Stimulated activated naive CD4-positive, alpha-beta T cell (primary cell): ENCODE data around the gene INS.

Source experiments
- DNase-seq, 6 experiments: peaks; one replicate each; lab custom pipeline; 2025; lab: John Stamatoyannopoulos, UW

Gene INS

DNA sequence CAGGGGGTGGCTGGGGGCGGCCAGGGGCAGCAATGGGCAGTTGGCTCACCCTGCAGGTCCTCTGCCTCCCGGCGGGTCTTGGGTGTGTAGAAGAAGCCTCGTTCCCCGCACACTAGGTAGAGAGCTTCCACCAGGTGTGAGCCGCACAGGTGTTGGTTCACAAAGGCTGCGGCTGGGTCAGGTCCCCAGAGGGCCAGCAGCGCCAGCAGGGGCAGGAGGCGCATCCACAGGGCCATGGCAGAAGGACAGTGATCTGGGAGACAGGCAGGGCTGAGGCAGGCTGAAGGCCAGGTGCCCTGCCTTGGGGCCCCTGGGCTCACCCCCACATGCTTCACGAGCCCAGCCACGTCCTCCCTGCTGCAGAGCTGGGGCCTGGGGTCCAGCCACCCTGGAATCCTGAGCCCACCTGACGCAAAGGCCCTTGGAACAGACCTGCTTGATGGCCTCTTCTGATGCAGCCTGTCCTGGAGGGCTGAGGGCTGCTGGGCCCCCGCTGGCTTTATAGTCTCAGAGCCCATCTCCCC is at the start of gene INS:
INS (minus strand) TSS at position 474 of the 524 bp plus-strand sequence; CDS start at position 236, 238 bp downstream.
- DNase-seq, result no peak

GRCh38 chr11:2210366-2211112 is 49.5 kb upstream of the INS start:
- no peak for DNase-seq

GRCh38 chr11:2209900-2210321 is 48.9 kb upstream of the INS start:
- DNase-seq, result no peak

- no peak for DNase-seq
Measured at GRCh38 chr11:2209370-2209801, 48.4 kb upstream of the INS start.

DNA sequence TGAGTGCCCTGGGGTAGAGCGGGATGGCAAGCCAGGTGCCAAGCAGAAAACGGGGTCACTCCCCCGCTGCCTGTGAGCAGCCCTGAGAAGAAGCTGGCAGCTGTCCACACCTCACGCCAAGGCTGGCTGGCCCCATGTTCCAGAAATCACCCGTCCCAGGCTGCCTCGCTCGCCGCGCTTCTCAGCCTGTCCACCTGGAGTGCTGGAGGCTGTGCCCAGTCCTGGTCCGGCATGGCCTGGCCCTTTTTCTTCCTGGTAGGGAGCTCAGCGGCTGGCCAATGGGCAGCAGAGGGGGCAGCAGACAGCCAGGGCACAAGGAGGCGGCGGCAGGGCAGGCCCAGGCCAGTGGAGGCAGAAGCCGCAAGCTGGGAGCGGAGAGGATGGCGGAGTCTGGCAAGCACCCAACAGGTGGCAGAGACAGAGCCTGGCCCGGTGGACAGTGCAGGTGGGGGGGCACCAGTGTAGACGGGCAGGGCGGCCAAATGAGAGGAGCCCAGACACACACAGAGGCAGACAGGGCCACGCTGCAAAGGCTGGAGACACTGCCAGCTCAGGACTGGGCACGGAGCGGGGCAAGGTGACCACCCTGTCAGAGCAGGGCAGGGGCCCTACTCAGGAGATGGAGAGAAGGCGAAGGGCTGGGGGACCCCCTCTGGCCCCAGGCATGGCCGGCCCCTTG is 47.8 kb upstream of the INS start:
- no peak for DNase-seq

DNA sequence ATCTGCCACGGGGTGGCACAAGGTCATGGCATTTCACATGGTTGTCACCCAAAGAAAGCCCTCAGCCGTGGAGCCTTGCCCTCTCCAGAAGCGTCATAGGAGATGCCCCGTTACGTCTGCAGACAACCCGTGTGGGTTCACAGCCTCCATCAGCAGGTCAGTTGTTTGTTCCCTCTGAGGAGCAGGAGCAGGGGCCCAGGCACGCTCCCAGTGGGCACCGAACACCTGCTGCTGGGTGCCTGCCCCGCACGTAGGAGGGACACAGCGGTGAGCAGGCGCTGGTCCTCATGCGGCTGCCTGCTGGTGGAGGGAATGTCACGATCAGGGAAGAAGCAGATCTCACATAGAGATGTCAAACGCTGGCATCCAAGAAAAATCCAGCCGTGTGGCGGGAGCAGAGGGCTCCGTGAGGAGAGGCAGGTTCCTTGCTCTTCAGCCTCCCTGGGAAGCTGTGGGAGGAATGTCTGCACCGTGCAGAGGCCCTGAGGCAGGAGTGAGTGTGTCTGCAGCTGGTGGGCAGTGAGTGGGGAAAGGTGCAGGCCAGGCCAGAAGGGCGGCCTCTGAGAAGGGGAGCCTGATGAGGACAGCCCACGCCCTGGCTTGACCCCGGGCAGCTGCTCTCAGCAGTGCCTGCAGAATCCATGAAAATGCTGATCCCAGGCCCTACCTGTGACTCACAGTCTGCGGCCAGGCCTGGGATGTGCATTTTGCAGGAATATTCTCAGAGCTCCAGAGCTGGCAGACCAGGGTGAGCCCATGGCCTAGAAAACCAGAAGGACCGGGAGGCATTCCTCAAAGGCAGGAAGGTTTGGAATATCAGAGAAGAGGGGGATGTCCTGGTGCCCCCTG is 47.0 kb upstream of the INS start:
- no peak for DNase-seq

DNA sequence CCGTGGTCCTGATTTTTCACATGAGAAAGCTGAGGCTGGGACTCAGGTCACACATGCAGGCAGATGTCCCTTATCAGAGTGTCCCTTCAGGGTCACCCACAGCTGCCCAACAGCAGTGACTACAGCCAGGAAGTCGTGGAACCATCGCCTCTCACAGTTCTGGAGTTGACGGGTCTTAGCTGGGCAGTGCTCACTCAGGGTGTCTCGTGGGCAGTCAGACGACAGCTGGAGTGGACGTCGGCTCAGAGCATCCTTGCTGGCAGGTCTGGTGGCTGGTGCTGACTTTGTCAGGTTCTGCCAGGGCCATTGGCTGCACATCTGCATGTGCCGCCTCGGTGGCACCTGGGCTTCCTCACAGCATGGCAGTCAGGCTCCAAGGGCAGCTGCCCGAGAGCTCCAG is 46.2 kb upstream of the INS start:
- DNase-seq, result no peak

DNA sequence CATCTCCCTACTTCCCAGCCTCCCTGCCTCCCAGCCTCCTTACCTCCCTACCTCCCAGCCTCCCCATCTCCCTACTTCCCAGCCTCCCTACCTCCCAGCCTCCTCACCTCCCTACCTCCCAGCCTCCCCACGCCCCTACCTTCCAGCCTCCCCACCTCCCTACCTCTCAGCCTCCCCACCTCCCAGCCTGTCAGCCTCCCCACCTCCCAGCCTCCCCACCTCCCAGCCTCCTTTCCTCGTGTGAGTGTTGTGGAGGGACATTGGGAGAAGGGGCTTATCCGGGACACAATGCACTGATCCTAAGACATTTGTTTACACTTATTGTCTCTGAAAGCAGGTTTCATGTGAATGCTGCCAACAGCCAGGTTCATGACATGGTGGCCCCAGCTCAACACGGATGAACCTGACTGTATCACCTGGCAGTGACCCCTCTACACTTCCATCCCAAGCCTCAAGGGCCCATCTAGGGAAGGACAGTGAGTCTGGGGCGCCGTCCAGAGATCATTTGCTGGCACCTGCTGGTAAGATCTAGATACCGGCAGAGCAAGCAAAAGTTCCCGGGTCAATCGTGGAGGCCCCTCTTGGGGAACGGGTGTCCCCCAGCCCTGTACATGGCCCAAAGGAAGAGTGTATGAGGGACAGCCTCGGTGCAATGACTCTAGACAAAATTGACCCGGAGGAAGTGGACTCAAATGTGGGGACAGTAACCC is 45.1 kb upstream of the INS start:
- no peak for DNase-seq

DNA sequence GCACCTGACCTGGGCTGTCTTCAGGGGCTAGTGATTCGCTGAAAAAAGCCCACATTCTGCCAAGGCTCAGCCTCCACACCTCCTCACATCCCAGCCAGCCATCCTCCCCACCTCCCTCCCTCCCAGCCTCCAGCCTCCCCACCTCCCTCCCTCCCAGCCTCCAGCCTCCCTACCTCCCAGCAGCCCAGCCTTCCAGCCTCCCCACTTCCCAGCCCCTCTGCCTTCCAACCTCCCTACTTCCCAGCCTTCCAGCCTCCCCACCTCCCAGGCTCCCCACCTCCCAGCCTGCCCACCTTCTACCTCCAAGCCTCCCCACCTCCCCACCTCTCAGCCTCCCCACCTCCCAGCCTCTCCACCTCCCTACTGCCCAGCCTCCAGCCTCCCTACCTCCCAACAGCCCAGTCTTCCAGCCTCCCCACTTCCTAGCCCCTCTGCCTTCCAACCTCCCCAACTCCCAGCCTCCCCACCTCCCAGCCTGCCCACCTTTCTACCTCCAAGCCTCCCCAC is 44.3 kb upstream of the INS start:
- no peak for DNase-seq

GRCh38 chr11:2204361-2205213 is 43.6 kb upstream of the INS start:
- no peak for DNase-seq

GRCh38 chr11:2203440-2204259 is 42.6 kb upstream of the INS start:
- no peak for DNase-seq

GRCh38 chr11:2202900-2203439 is 42.0 kb upstream of the INS start:
- no peak for DNase-seq

GRCh38 chr11:2202071-2202899 is 41.3 kb upstream of the INS start:
- no peak for DNase-seq

GRCh38 chr11:2201542-2201941 is 40.5 kb upstream of the INS start:
- DNase-seq, result no peak

GRCh38 chr11:2200957-2201519 is 40.0 kb upstream of the INS start:
- DNase-seq, result no peak

DNA sequence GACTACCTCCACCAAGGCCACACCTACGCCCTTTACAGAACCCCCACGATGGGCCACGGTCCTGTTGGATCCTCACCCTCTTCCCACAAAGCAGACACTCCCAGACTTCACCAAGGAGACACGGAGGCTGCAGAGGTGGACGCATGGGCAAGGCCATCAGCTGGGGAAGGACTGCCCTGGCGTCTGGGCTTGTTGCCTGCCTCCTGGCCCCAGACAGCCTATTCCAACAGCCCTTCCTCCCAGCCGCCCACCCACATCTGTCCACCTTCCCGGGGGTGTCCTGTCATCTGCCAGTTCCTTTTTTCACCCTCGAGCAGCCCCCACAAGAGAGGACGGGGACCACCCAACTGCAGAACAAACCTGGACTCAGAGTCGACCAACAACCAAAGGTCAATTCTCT is 39.5 kb upstream of the INS start:
- DNase-seq, result no peak

GRCh38 chr11:2199466-2200341 is 38.7 kb upstream of the INS start:
- DNase-seq, result no peak
